AG09309 (cell line): ENCODE data around the gene CCL14.

Experiments
- DNase-seq: peaks from one replicate; pipeline ENCODE4 v3.0.0-alpha.2; 2010; ENCODE audit warnings: low read depth
- H3K4me3 ChIP-seq: 2 replicates; pipeline ENCODE4 v1.5.1; 2011; ENCODE audit warnings: mild to moderate bottlenecking, low read depth, low read length, moderate library complexity; ENCODE audit not compliant: control insufficient read depth
- TF ChIP-seq, protein P1 (sequence below): IDR thresholded peaks from 2 replicates; pipeline ENCODE4 v1.5.1; 2011; ENCODE audit warnings: mild to moderate bottlenecking, low read depth, low read length, inconsistent platforms; ENCODE audit not compliant: insufficient read depth, control insufficient read depth; ENCODE audit errors: missing control alignments

CCL14 gene

DNA sequence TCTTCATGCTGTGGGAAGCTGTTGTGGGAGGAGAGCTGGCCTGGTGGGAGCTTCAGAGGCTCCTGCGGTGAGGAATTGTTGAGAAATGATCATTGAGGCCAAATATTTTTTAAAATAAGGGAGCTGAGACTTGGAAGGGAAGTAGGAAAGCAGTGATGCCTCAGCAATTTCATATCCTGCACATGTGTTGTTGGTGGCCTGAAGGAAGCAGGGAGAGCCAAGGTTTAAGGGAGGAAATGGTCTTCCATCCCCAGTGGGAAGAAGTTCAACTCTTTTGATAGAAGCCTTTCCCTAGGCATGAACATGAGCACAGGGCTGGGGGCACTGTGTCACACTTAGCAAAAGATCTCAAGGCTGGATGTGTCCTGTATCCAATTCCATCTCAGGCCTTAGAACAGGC lies at the start of gene CCL14:
Gene CCL14 (minus strand): TSS at position 87 of the 400 bp plus-strand sequence. CDS start 80 bp downstream, at position 7.
- H3K4me3 ChIP-seq = no peak within 1 kb of the TSS
- TF ChIP-seq, protein P1, sequence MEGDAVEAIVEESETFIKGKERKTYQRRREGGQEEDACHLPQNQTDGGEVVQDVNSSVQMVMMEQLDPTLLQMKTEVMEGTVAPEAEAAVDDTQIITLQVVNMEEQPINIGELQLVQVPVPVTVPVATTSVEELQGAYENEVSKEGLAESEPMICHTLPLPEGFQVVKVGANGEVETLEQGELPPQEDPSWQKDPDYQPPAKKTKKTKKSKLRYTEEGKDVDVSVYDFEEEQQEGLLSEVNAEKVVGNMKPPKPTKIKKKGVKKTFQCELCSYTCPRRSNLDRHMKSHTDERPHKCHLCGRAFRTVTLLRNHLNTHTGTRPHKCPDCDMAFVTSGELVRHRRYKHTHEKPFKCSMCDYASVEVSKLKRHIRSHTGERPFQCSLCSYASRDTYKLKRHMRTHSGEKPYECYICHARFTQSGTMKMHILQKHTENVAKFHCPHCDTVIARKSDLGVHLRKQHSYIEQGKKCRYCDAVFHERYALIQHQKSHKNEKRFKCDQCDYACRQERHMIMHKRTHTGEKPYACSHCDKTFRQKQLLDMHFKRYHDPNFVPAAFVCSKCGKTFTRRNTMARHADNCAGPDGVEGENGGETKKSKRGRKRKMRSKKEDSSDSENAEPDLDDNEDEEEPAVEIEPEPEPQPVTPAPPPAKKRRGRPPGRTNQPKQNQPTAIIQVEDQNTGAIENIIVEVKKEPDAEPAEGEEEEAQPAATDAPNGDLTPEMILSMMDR = no peak
- no peak for DNase-seq

DNA sequence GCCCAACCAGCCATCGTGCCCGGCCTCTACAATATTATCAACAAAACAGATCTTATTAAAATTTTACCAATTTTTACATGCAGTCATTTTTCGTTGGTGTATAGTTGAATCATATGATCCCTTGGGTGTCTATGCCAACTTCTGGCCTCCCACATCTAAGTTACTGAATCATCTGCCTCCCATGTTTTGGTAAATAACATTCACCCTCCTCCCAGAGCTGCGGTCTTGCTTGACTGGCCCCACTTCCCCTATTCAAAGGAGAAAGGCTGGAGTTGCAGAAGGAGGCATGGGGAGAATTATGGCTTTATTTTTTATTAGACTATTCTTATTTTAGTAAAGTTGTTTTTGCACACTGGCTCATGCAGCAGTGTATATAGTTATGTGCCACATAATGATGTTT lies 49.7 kb upstream of the CCL14 start:
- TF ChIP-seq, protein P1 = no peak
- DNase-seq = no peak
- no peak overlapping the region for H3K4me3 ChIP-seq

DNA sequence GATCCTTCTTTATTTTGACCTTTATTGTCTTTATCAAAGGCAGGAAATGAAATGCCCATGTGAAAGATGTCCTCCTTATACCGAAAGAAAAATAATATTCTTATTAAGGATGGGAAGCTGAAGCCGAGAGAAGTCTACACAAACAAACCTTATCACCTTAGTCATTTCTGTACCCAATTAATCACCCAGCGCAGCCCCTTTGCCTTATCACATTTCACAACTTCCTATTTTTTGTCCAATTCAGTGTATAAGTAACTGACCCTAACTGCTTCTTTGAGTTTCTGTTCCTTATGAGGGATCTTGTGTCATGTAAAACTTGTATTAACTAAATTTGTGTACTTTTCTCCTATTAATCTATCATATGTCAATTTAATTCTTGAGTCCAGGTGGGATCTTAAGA lies 47.6 kb upstream of the CCL14 start:
- TF ChIP-seq, protein P1 = no peak
- H3K4me3 ChIP-seq = no peak overlapping the region
- DNase-seq = no peak

DNA sequence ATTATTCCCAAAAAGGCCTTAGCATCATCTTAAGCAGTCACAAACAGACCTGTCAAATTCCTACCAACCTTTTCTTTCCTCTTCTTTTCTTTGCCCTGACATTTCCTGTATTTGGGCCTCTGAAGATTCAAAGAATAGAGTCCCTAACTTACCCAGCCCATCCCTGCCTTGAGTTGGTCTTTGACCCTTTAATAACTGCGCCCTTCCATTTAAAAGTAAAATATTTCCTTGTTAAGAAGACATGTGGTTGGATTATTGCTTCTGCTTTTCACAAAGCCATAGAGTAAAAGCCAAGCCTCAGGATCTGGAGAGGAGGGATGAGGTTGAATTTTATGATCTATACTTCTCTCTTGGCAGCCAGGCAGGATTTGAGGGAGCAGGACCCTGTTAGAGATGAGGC lies 44.4 kb upstream of the CCL14 start:
- DNase-seq = no peak
- TF ChIP-seq, protein P1 = no peak
- H3K4me3 ChIP-seq = no peak overlapping the region

DNA sequence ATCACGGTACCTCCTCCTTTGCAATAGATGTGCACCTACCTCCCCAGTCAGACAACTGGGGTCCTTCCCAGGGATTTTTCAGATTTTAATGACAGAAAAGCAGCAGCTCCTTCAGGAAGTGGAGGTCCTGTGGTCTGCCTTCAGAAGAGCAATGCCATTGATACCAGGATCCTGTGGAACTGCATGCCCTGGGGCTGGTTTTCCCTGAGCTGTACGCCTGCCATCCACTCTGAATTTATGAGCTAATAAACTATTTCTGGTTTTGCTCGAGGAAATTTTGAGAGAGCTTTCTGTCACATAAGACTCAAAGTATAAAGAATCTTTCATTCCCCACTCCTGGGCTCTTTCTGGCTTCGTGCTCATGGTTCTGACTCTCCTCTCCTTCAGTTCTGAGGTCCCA lies 41.2 kb upstream of the CCL14 start:
- no peak overlapping the region for H3K4me3 ChIP-seq
- no peak for DNase-seq
- TF ChIP-seq, protein P1 = no peak

DNA sequence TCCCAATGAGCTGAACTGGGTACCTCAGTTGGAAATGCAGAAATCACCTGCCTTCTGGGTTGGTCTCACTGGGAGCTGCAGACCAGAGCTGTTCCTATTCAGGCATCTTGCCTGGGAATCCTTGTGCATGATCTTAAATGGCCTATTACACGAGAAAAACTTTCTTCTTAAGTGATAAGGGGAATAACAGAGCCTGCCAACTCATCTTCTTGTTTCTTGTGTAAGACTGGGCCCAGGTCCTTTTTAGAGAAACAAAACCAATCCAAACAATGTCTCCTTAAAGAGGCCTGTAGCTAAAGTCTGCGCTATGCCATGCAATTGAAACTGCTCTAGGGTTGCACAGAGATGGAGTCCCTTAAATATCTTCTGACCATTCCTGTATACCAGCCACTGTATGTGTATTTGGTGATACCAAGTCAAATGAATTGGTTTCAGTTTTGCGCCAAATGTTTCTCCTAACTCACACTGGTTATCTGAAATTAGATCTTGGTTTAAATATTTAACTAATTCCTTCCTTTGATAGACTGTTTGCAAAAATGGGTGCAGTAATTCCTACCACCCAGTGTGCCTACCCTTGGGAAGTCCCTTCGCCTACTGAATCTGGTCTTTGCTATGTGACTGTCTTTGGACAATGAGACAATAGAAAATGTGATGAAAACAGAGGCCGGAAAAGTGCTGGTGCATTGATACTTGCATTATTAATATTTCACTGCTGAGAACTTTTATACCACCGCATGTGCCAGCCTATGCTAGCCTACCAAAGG lies 37.8 kb upstream of the CCL14 start:
- no peak overlapping the region for H3K4me3 ChIP-seq
- TF ChIP-seq, protein P1 = no peak
- DNase-seq = no peak
